ENCODE measurements around the gene OGFR. TPM values are rescaled to one million over a fixed set of nuclear protein-coding genes. Genes with fewer than 3 reads are reported as not detected.

The OGFR gene
- total RNA-seq, 1 experiment from 2014 or later: 78.9 TPM

GRCh38 chr20:62799036-62799435, 5.6 kb upstream of the OGFR start:
- no peaks in the 10 kb centered on the region for H3K9me2 ChIP-seq (replicated peaks; ENCODE audit: low read length)
- peaks cover 16% of the 10 kb centered on the region for H3K79me2 ChIP-seq (ENCODE audit: low read length)
- ChIA-PET POLR2A (ENCODE audit: unreplicated experiment) (no interaction called here), CTCF (no interaction called here)
- H3F3A ChIP-seq (ENCODE audit: low read length, unreplicated experiment): no peaks in the 10 kb centered on the region
- no peak overlapping the region for H3K27ac ChIP-seq (ENCODE audit: low read length)
- no TSS peak for BruUV-seq (replicated peaks)
- H3K4me2 ChIP-seq (ENCODE audit: low read length): no peak overlapping the region
- intact Hi-C loops (cut with micrococcal nuclease): loop anchor here (10.0 kb wide), 2 partner anchors 174 to 414 kb away; partner anchors contain the start of gene RPS21
- H3K9ac ChIP-seq (ENCODE audit: low read length): no peak overlapping the region
- H3K4me3 ChIP-seq (ENCODE audit: low read length): no peak overlapping the region
- no peaks in the 10 kb centered on the region for H3K27me3 ChIP-seq (ENCODE audit: low read length)
- peaks cover 19% of the 10 kb centered on the region for H3K4me1 ChIP-seq (ENCODE audit: insufficient read depth, low read length)
- no peak overlapping the region for H2AFZ ChIP-seq (ENCODE audit: low read length)
- no peak for ATAC-seq
- peaks cover 26% of the 10 kb centered on the region; the same call in 1 of the 2 replicates for H3K36me3 ChIP-seq (ENCODE audit: low read depth, low read length)
- 0 out of 2 replicates have a peak, but pooled peaks cover 8% of the 10 kb centered on the region for H4K20me1 ChIP-seq (ENCODE audit: low read length)
- H3K9me3 ChIP-seq (ENCODE audit: low read length): no peaks in the 10 kb centered on the region
- DNase-seq: no peak
- TF ChIP-seq EZH2 (IDR thresholded peaks at IDR 0.05; ENCODE audit: low read length, unreplicated experiment) (no peak), CTCF (conservative IDR thresholded peaks at IDR 0.05; ENCODE audit: low read depth, low read length) (no peak), EZH2phosphoT487 (IDR thresholded peaks at IDR 0.05; ENCODE audit: borderline replicate concordance, low read length) (no peak)

GRCh38 chr20:62799459-62799858, 5.2 kb upstream of the OGFR start:
- H2AFZ ChIP-seq (ENCODE audit: low read length): no peak overlapping the region
- H3K9me3 ChIP-seq (ENCODE audit: low read length): no peaks in the 10 kb centered on the region
- no peak for ATAC-seq
- H3K79me2 ChIP-seq (ENCODE audit: low read length): peaks cover 16% of the 10 kb centered on the region
- no peak for DNase-seq
- no peak overlapping the region for H3K27ac ChIP-seq (ENCODE audit: low read length)
- no peaks in the 10 kb centered on the region for H3K9me2 ChIP-seq (replicated peaks; ENCODE audit: low read length)
- TF ChIP-seq EZH2phosphoT487 (IDR thresholded peaks at IDR 0.05; ENCODE audit: borderline replicate concordance, low read length): no peak
- no peak for TF ChIP-seq EZH2 (IDR thresholded peaks at IDR 0.05; ENCODE audit: low read length, unreplicated experiment)
- no peak for TF ChIP-seq CTCF (conservative IDR thresholded peaks at IDR 0.05; ENCODE audit: low read depth, low read length)
- ChIA-PET POLR2A (ENCODE audit: unreplicated experiment) (no interaction called here), CTCF (no interaction called here)
- H3K9ac ChIP-seq (ENCODE audit: low read length): no peak overlapping the region
- H4K20me1 ChIP-seq (ENCODE audit: low read length): 0 out of 2 replicates have a peak, but pooled peaks cover 8% of the 10 kb centered on the region
- no peaks in the 10 kb centered on the region for H3F3A ChIP-seq (ENCODE audit: low read length, unreplicated experiment)
- BruUV-seq (replicated peaks): no TSS peak
- peaks cover 21% of the 10 kb centered on the region for H3K4me1 ChIP-seq (ENCODE audit: insufficient read depth, low read length)
- no peak overlapping the region for H3K4me2 ChIP-seq (ENCODE audit: low read length)
- H3K27me3 ChIP-seq (ENCODE audit: low read length): no peaks in the 10 kb centered on the region
- H3K4me3 ChIP-seq (ENCODE audit: low read length): no peak overlapping the region
- peaks cover 26% of the 10 kb centered on the region; the same call in 1 of the 2 replicates for H3K36me3 ChIP-seq (ENCODE audit: low read depth, low read length)
- intact Hi-C loops (cut with micrococcal nuclease): loop anchor here (10.0 kb wide), 2 partner anchors 175 to 415 kb away; partner anchors contain the start of gene RPS21

GRCh38 chr20:62799873-62800272, 4.8 kb upstream of the OGFR start:
- Histone ChIP-seq H3K27ac (ENCODE audit: low read length) (no peak overlapping the region), H3K79me2 (ENCODE audit: low read length) (peaks cover 18% of the 10 kb centered on the region), H3K4me2 (ENCODE audit: low read length) (no peak overlapping the region), H3K27me3 (ENCODE audit: low read length) (no peaks in the 10 kb centered on the region), H3K4me3 (ENCODE audit: low read length) (no peak overlapping the region), H3K9ac (ENCODE audit: low read length) (no peak overlapping the region), H3K9me3 (ENCODE audit: low read length) (no peaks in the 10 kb centered on the region), H4K20me1 (ENCODE audit: low read length) (0 out of 2 replicates have a peak, but pooled peaks cover 8% of the 10 kb centered on the region), H3F3A (ENCODE audit: low read length, unreplicated experiment) (no peaks in the 10 kb centered on the region), H3K36me3 (ENCODE audit: low read depth, low read length) (peaks cover 26% of the 10 kb centered on the region; the same call in 1 of the 2 replicates), H2AFZ (ENCODE audit: low read length) (no peak overlapping the region), H3K9me2 (replicated peaks; ENCODE audit: low read length) (no peaks in the 10 kb centered on the region), H3K4me1 (ENCODE audit: insufficient read depth, low read length) (peaks cover 17% of the 10 kb centered on the region)
- TF ChIP-seq EZH2 (IDR thresholded peaks at IDR 0.05; ENCODE audit: low read length, unreplicated experiment) (no peak), CTCF (conservative IDR thresholded peaks at IDR 0.05; ENCODE audit: low read depth, low read length) (no peak)
- DNase-seq (peak; percentile 42), ATAC-seq (no peak; the same call in 1 of the 2 replicates)
- no TSS peak for BruUV-seq (replicated peaks)
- intact Hi-C loops (cut with micrococcal nuclease): loop anchor here (10.0 kb wide), 2 partner anchors 175 to 415 kb away; partner anchors contain the start of gene RPS21
- ChIA-PET CTCF (no interaction called here), POLR2A (ENCODE audit: unreplicated experiment) (no interaction called here)

All from PC-3 (cell line).